Stimulated activated CD8-positive, alpha-beta memory T cell treated with anti-CD3 and anti-CD28 coated beads, Interleukin-4, amount 100 ng/mL, for 48 hours (primary cell): ENCODE results near the gene PRKAA2.
"Not testable (repeated sequence)": the region's sequence is repeated elsewhere in the genome, so short reads cannot be mapped to it uniquely, and the experiment has no call there.

Experiments
- DNase-seq: peaks from one replicate; pipeline ENCODE4 v3.0.0-alpha.2; 2020

PRKAA2 gene

DNA sequence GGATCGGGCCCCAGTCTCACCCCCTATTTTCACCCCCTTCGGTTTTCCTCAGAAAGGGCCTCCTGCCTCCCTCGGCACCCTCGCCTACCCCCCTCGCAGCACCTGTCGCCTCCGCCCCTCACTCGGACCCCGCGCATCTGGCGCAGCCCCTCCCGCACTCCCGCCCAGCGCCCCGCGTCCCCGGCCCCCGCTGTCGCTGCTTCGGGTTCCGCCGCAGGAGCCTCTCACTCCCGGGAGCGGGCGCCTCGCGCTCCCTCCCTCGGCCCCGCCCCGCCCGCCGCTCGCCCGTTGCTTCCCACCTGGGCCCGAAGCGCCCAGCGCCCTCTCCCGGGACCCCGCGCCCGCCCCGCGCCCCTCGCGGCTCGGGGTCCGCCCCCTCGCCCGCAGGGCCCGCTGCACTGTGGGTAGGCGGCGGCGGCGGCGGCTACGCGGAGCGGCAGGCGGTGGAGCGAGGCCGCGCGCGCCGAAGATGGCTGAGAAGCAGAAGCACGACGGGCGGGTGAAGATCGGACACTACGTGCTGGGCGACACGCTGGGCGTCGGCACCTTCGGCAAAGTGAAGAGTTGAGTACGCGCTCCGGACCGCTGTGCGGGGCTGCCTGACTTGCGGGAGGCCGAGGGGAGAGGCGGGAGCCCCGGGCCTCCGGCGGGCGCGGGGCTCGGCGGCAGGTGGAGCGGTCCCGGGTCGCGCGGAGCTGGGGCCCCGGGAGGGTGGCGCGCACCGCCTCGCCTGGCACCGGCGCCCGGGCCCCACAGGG, at the start of gene PRKAA2:
Gene PRKAA2 (plus strand): TSS at position 396 of the 758 bp plus-strand sequence. CDS start 74 bp downstream, at position 470.
- peak; percentile 25 for DNase-seq

DNA sequence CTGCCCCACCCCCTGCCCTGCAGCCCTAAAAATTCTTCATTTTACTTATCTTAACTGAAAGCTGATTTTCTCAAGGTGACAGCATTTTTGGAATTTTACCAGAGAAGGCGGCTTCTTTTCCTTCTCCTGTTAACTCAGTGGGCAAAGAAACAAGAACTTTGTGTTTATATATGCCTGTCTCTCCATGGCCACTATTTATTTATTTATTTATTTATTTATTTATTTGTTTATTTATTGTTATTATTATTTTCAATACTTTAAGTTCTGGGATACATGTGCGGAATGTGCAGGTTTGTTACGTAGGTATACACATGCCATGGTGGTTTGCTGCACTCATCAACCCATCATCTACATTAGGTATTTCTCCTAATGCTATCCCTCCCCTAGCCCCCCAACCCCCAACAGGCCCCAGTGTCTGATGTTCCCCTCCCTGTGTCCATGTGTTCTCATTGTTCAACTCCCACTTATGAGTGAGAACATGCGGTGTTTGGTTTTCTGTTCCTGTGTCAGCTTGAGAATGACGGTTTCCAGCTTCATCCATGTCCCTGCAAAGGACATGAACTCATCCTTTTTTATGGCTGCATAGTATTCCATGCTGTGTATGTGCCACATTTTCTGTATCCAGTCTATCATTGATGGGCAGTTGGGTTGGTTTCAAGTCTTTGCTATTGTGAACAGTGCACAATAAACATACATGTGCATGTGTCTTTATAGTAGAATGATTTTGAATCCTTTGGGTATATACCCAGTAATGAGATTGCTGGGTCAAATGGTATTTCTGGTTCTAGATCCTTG, 49.5 kb upstream of the PRKAA2 start:
- not testable (repeated sequence) for DNase-seq

DNA sequence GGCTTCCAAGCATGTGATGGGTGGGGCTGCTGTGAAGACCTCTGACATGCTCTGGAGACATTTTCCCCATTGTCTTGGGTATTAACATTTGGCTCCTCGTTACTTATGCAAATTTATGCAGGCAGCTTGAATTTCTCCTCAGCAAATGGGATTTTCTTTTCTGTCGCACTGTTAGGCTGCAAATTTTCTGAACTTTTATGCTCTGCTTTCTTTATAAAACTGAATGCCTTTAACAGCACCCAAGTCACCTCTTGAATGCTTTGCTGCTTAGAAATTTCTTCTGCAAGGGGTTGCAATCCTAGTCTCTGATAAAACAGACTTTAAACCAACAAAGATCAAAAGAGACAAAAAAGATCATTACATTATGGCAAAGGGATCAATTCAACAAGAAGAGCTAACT, 35.0 kb upstream of the PRKAA2 start:
- not testable (repeated sequence) for DNase-seq

DNA sequence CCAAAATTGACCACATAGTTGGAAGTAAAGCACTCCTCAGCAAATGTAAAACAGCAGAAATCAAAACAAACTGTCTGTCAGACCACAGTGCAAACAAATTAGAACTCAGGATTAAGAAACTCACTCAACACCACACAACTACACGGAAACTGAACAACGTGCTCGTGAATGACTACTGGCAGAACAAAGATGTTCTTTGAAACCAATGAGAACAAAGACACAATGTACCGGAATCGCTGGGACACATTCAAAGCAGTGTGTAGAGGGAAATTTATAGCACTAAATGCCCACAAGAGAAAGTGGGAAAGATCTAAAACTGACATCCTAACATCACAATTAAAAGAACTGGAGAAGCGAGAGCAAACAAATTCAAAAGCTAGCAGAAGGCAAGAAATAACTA, 34.3 kb upstream of the PRKAA2 start:
- not testable (repeated sequence) for DNase-seq

DNA sequence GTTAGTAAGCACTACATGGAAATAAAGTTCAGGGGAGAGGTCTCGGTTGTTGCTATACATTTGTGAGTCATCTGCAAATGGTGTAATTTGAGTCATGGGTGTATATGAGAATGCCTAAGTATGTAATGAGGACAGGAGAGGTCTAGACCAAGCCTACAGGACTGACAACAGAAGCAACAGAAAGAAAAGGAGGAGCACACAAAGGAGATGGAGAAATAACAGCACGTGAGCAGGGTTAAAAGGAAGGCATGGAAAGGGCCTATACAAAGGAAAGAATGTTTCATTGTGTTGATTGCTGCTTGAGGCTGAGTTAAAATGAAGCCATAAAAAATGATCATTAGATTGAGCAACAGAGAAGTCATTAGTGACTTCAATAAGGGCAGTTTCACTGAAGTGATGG, 28.0 kb upstream of the PRKAA2 start:
- DNase-seq = no peak

DNA sequence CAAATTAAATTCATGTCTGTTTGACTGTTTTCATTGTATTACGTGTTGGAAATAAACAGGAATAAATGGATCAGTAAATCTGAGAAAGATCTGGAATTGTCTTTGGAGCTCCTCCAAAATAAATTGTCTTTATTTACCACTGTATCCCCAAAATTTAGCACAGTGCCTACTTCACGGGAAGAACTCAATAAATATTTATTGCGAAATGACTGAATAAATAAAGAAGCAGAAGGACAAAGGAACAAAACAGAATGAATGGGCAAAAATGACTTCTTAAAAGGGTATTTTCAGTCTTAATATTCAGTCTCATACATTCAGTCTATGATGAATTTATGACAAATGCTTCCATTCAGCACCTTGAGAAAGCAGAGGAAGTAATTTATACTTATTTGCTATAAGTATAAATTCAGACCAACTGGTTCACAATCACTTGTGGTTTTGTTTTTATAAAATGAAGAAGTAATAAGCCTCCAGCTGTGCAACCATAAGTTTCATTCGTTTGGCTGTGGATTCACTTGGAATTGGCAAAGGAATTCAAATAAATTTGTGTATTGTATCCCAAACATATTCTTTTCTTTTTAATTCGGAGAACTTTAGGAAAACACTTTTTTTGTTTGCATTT, 19.2 kb upstream of the PRKAA2 start:
- no peak for DNase-seq

DNA sequence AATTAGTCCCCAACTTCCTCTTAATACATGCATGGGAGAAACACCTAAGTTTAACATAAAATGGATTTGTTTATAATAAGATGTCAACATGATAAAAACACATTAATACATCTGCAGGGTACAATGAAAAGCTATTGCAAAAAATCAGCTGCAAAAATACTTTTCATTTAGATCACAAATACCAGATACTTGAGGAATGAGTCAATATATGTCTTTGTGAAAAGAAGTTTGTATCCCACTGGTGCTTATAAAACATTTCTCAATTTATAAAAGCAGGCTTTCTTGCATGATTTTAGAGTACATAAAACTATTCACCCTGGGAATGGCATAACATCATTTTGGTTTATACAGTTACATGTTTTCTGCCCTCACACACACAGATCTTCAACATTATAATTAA, 18.6 kb upstream of the PRKAA2 start:
- no peak for DNase-seq

DNA sequence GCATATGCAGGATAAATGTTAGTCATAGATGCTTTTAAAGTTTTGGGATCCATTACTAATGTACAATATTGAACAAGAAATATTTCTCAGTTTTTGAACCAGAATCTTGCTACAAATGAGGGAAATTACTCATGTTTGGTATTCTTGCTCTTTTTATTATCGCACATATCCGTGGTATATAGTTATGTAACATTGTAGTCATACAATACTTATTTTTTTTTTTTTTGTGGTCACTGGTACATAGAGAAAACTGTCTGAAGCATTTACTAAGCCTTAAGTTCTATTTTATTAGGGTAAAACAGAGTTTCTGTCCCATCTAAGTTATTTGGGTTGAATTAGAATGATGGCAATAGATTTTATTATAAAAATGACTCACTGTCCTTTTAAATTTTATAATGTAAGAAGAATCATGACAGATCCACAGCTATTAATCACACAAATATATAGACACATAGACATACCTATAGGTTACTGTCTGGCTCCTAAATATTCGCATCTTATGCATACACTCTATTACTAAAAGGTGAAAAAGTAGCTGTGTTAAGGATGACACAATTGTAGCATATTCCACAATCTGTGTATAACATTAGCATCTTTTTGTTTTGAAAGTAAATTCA, 18.0 kb upstream of the PRKAA2 start:
- DNase-seq = no peak

DNA sequence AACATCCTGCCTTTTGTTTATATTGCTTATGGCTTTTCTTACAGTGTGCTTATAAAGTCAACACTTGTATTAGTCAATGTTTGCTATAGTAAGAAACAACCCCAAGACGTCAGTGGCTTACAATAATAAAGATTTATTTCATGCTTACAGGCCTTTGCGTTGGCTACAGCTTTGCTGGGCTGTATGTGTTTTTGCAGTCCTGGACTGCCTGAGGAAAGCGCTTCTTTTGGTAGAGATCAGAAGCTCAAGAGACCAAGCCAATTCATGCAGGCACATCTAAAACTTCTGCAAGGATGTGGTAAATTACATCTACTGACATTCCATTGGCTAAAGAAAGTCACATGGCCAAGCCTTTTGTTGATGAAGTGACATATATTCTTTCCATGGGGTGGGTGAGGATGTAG, 17.5 kb upstream of the PRKAA2 start:
- no peak for DNase-seq

DNA sequence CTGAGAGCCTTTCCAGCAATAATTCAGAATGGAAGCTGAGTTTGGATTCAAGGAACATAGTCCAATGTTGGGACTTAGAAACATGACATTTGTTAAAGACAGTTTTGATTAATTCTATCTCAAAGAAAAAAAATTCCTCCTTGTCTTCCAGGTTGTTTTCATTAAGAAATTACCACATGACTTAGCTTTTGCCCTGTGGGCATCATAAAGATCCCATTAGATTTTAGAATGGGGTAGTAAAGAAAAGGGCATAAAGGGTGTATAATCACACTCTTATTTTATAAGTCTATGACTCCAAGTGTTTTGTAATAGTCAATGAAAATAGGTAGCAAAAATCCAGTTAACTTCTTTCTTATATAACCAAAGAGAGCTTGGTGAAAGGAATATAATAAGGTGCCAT, 14.3 kb upstream of the PRKAA2 start:
- no peak for DNase-seq

DNA sequence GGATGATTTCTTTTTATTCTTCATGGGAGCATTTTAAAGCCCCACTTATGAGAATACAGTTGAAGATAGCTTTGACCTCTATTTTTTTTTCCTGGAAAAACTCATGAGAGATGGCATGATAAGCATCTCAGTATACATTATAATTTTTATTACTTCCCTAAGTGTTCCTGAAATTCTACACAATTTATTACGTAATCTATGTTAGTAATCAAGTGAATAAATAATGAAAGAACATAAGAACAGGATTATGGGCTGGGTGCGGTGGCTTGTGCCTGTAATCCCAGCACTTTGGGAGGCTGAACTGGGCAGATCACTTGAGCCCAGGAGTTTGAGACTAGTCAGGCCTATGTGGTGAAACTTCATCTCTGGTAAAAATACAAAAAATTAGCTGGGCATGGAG, 13.2 kb upstream of the PRKAA2 start:
- no peak for DNase-seq

DNA sequence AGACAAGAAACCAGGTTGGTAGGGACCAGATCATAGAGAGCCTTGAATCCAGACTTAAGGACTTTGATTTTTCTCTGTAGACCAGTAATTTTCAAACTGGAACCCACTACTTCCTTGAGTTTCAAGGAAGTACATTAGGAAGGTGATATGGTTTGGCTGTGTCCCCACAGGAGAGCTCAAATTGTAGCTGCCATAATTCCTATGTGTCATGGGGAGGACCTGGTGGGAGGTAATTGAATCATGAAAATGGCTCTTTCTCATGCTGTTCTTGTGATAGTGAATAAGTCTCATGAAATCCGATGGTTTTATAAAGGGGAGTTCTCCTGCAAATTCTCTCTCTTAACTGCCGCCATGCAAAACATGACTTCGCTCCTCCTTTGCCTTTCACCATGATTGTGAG, 10.1 kb upstream of the PRKAA2 start:
- no peak for DNase-seq

DNA sequence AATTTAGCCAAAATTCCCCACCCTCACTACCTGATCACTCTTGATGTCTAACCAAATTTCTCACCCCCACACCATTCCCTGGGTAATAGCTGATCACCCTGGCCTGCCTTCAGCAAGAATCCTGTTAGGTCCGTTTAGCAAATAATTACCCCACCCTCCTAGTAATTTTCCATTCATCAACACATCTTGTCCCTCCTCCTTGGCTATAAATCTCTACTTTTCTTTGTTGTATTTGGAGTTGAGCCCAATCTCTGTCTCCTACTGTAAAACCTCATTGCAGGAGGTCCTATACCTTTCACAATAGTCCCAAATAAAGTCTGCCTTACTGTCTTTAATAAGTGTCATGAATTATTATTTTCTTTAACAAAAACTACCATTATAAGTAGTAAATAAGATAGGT, 6.9 kb upstream of the PRKAA2 start:
- DNase-seq = no peak

DNA sequence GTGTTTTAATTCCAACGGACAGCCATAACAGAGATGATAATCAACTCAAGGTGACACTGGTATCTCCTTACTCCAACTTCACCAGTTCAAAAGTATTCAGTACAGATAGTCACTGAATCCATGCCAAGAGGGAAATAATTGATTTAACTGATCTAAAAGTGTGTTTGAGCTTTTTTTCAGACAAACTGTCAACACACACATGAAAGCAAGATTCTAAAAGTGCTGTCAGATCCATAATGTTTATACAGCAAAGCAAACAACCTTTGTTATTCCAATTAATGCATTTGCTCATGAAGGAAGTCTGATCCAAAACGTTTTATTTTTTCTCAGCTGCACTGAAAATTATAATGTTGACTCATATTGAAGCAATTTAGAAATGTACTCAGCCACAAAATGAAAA, 5.9 kb upstream of the PRKAA2 start:
- DNase-seq = no peak

DNA sequence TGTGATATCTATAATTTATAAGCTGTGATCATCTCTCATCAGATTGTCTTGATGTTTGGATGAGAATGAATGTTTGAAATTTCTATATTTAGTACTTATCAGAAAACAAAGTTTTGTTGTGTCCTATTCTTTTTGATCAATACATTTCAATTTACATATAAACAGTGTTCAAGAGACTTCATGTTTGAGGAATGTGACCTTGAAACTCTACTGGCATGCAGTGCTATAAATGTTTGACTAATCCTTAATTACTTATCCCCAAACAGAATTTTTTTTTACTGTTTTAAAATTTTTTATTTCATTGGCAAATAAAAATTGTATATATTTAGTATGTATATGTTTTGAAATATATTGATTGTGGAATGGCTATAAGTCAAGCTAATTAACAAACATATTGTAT, 1.5 kb upstream of the PRKAA2 start:
- no peak for DNase-seq

DNA sequence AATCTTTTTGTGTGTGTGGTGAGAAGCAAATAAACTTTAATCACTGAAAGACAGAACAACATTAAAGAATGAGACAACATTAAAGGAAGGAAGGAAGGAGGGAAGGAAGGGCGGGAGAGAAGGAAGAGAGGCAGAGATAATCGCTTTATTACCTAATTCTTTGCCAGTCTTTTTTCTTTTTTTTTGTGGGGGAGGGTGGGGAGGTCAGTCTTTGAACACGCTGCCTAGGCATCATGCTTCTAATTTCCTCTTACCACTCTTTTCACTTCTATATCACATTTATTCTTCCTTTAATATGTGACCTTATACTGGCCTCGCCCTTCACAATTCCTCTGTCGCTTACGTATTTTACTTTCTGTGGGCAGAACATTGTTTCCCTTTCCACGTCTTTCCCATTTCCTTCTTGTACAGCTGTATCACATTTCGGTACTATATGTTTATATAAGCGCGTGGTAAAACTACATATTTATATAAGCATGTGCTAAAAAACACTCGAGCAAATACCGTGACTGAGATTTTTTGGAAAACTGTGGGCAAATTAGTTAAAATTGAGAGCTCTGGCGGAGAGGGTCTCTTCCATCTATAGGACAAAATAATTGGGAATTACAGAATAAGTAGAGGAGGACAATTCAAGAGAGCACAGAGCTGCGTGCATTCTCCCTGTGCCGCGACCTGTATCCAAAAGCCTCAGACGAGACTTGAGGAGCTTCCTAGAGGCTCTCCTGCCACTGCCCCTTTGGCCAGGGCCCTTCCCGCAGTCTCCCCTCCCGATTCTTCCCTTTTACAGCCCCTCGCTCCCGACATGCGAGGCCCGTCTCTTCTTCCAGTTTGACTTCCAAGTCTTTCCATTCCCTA, 823 bp upstream of the PRKAA2 start:
- DNase-seq = no peak

DNA sequence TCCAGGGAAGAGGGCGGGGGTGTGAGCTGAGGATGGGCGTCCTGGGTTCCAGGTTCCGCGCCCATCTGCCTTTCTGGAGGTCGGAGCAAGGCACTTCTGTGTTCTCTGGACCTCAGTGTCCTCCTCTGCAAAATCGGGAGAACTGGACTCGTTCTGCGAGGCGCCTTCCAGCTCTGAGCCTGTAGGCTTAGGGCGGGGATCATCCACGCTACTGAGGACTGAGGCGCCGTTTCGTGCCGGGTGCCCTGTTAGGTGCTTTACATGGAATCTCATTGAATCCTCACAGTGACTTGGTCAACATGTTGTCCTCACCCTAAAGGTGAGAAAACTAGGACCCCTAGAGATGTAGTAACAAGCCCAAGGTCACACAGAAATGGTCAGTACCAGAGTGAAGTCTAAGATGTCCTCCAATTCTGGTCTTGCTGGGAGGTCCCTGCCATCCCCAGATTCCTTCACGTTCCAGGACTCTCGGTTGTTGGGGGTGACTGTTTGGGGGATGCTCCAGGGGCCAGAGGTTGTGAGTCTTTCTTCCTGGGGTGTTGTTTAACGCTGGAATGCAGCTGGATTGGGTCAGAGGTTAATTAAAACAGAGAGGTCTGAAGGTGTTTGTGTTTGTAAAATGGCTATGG, 677 bp downstream of the PRKAA2 start:
- no peak for DNase-seq

DNA sequence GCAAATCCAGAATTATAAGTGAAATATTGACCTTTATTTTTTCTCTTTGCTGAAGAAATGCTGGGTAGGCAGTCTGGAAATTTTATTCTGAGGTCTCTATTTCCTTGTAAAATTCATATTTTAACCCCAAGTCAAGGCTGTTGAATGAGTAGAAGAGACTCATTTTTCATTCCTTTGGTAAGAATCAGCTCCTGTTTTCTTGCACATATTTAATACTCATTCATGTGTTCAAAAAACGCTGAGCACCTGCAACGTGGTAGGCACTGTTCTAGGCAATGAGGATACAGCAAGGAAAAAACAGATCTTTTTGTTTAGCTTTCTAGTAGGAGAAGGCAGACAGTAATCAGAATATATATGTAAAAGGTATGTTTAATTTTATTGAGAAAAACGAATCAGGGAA, 1.5 kb downstream of the PRKAA2 start:
- DNase-seq = no peak

DNA sequence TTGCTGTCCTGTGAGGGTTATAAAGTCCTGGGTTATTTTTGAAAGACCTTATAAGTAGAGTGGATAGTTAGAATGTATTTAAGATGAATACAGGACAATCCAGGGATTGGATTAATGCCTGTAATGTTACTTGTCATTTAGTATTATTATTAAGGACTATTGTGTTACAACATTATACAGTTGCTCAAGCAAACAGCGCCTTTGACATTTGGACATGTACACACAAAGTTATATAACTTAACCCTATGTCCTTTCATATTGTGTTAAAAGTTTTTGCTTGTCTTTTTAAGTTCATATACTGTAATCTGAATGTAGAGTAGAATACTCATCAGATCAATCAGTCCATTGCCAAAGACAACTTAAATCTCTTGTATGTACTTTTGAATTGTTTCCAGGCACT, 2.0 kb downstream of the PRKAA2 start:
- no peak for DNase-seq

DNA sequence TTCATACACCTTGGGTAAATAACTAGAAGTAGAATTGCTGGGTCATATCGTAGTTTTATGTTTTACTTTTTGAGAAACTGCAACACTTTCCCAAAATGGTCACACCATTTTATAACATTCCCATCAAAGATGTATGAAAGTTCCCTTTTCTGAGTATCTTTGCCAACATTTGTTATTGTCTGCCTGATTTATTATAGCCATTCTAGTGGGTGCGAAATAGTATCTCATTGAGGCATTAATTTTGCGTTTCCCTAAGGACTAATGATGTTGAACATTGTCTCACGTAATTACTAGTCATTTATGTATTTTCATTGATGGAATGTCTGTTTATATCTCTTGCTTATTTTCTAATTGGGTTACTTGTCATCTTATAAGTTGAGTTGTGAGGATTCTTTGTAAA, 3.4 kb downstream of the PRKAA2 start:
- no peak for DNase-seq

DNA sequence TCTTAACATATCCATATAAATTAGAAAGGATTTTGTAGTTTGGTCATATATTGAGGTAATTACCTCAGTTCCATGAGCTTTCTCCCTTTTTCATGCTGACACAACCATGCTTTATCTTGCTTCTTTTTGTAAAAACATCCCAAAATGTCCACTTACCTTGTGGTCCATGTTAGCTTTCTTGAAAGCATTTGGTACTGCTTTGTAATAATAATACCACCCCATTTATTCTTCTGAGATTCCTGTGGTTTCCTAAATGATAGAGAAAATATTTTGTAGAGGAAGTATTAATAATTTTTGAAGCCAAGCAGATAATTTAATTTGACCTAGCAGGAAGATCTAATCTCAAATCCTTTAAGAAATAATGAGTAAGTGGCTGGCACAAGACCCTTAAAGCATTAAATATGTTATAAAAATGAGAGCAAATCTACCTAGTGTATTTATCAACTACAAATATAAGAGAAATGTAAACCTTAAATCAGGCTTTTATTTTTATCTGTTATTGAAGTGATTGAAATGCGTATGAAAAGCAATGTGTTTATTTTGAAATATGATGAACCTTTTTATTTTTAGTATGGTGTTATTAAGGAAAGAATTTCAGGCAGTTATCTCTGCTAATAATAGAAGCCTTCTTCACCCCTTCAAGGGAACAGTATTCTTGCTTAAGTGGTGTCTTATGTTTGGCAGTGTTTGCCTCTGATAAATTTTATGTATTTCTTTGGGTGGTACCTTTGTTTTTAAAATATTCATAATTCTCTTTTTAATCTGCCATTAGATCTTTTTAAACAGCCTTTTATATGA, 9.2 kb downstream of the PRKAA2 start:
- DNase-seq = no peak
